ENCODE measurements around the gene AKAP3.

GRCh38 chr12:4603946-4604345 lies 44.9 kb downstream of the AKAP3 start:
- TF ChIP-seq CTCF (IDR thresholded peaks at IDR 0.05) (no peak), POLR2A (IDR thresholded peaks at IDR 0.05) (no peak), EP300 (IDR thresholded peaks at IDR 0.05) (no peak)
